Sigmoid colon (tissue), 4 donors: Measurements from ENCODE around the gene OLIG1.

Source experiments
- EP300 ChIP-seq, 4 donors: sonication (generic); formaldehyde crosslinking; IDR thresholded peaks; one replicate each; pipeline ENCODE4 v1.6.1; 2017; ENCODE audit warnings: antibody characterized with exemption in 4 of 4
- POLR2A ChIP-seq, 2 donors: fragments of 450-650 bp; IDR thresholded peaks; one replicate each; pipeline ENCODE4 v1.6.1; 2016; ENCODE audit warnings: antibody characterized with exemption in 2 of 2, mild to moderate bottlenecking in 2 of 2, moderate library complexity in 2 of 2
- POLR2AphosphoS5 ChIP-seq, 4 donors: sonication (generic); formaldehyde crosslinking; IDR thresholded peaks; one replicate each; pipeline ENCODE4 v1.6.1; 2017; ENCODE audit warnings: antibody characterized with exemption in 4 of 4
- TF ChIP-seq, protein P1 (sequence below), 4 experiments: fragments of 450-650 bp in 3 of 4; fragments of 200-600 bp in 1 of 4; IDR thresholded peaks; one replicate each; pipeline ENCODE4 v1.5.1; 2016 to 2019; ENCODE audit warnings: antibody characterized with exemption in 4 of 4, mild to moderate bottlenecking in 3 of 4, moderate library complexity in 2 of 4

DNA sequence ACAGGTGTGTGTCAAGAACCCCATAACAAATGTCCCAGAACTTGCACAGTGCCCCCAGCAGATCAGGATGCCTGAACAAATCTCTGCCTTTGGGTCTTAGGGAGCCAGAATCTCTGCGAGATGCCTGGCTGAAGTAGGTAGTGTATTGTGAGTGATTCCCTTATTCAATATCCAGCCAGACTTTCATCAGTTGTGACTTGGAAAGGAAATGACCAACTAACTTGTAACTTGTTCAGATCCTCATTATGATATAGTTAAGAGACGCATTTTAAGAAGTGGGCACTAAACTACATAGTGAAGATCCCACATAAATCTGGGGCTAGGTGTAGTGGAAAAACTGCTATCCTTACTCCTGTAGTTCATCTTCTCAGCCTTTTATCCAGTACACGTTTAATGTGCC is 32.4 kb upstream of the OLIG1 start:
- TF ChIP-seq, protein P1, sequence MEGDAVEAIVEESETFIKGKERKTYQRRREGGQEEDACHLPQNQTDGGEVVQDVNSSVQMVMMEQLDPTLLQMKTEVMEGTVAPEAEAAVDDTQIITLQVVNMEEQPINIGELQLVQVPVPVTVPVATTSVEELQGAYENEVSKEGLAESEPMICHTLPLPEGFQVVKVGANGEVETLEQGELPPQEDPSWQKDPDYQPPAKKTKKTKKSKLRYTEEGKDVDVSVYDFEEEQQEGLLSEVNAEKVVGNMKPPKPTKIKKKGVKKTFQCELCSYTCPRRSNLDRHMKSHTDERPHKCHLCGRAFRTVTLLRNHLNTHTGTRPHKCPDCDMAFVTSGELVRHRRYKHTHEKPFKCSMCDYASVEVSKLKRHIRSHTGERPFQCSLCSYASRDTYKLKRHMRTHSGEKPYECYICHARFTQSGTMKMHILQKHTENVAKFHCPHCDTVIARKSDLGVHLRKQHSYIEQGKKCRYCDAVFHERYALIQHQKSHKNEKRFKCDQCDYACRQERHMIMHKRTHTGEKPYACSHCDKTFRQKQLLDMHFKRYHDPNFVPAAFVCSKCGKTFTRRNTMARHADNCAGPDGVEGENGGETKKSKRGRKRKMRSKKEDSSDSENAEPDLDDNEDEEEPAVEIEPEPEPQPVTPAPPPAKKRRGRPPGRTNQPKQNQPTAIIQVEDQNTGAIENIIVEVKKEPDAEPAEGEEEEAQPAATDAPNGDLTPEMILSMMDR (IDR thresholded peaks at IDR 0.05): no peak
- TF ChIP-seq POLR2A (IDR thresholded peaks at IDR 0.05) (no peak), EP300 (IDR thresholded peaks at IDR 0.05) (no peak), POLR2AphosphoS5 (IDR thresholded peaks at IDR 0.05) (no peak)
